ENCODE data around the gene NEGR1. TPM values are rescaled to one million over a fixed set of nuclear protein-coding genes. Genes with fewer than 3 reads are reported as not detected.

Gene NEGR1
- total and polyA plus RNA-seq, 2 experiments from 2014 or later = 1.0 to 2.8 TPM

GRCh38 chr1:71638081-71638766 lies 644.1 kb downstream of the NEGR1 start:
- no peak overlapping the region for H2AFZ ChIP-seq
- 80% methylated on average over 4 of the region's 4 CpGs for WGBS (ENCODE audit: low lambda C conversion rate, missing lambda C conversion rate)
- H3K9me3 ChIP-seq (ENCODE audit: low read depth) = no peaks in the 10 kb centered on the region
- no peak overlapping the region for H3K4me2 ChIP-seq
- no peak overlapping the region for H3K4me3 ChIP-seq
- no peaks in the 10 kb centered on the region for H3K4me1 ChIP-seq (ENCODE audit: insufficient read depth)
- no peak for DNase-seq (ENCODE audit: low spot score)
- no peaks in the 10 kb centered on the region for H3K9me2 ChIP-seq (replicated peaks; ENCODE audit: insufficient read depth)
- no peaks in the 10 kb centered on the region for H3K27me3 ChIP-seq
- no peaks in the 10 kb centered on the region for H3K79me2 ChIP-seq
- H3K36me3 ChIP-seq (replicated peaks; ENCODE audit: insufficient read depth, low read depth) = no peaks in the 10 kb centered on the region
- TF ChIP-seq EZH2phosphoT487 (IDR thresholded peaks at IDR 0.05; ENCODE audit: low read depth, severe bottlenecking, unreplicated experiment) (no peak), EZH2 (IDR thresholded peaks at IDR 0.05; ENCODE audit: borderline replicate concordance) (no peak)
- no peaks in the 10 kb centered on the region for H4K20me1 ChIP-seq (ENCODE audit: insufficient read depth, poor library complexity, severe bottlenecking)
- H3K27ac ChIP-seq = no peak overlapping the region

- no peaks in the 10 kb centered on the region for H3K4me1 ChIP-seq (ENCODE audit: insufficient read depth)
- DNase-seq (ENCODE audit: low spot score) = no peak
- 91% methylated on average over 2 of the region's 2 CpGs for WGBS (ENCODE audit: low lambda C conversion rate, missing lambda C conversion rate)
These were observed 646.8 kb downstream of the NEGR1 start for GRCh38 chr1:71635568-71635967.

GRCh38 chr1:71634159-71634558 lies 648.2 kb downstream of the NEGR1 start:
- Histone ChIP-seq H3K4me1 (ENCODE audit: insufficient read depth) (no peaks in the 10 kb centered on the region), H3K4me3 (no peak overlapping the region), H3K9me2 (replicated peaks; ENCODE audit: insufficient read depth) (no peaks in the 10 kb centered on the region), H3K79me2 (no peaks in the 10 kb centered on the region), H3K27ac (no peak overlapping the region), H3K4me2 (no peak overlapping the region), H3K27me3 (no peaks in the 10 kb centered on the region), H3K9me3 (ENCODE audit: low read depth) (no peaks in the 10 kb centered on the region), H3K36me3 (replicated peaks; ENCODE audit: insufficient read depth, low read depth) (no peaks in the 10 kb centered on the region), H2AFZ (no peak overlapping the region), H4K20me1 (ENCODE audit: insufficient read depth, poor library complexity, severe bottlenecking) (no peaks in the 10 kb centered on the region)
- no peak for DNase-seq (ENCODE audit: low spot score)
- TF ChIP-seq CTCF (IDR thresholded peaks at IDR 0.05; ENCODE audit: poor library complexity) (no peak), EZH2 (IDR thresholded peaks at IDR 0.05; ENCODE audit: borderline replicate concordance) (no peak), EZH2phosphoT487 (IDR thresholded peaks at IDR 0.05; ENCODE audit: low read depth, severe bottlenecking, unreplicated experiment) (no peak)

More at GRCh38 chr1:71635568-71635967, 646.8 kb downstream of the NEGR1 start:
- Histone ChIP-seq H2AFZ (no peak overlapping the region), H3K9me2 (replicated peaks; ENCODE audit: insufficient read depth) (no peaks in the 10 kb centered on the region), H3K9me3 (ENCODE audit: low read depth) (no peaks in the 10 kb centered on the region), H3K27me3 (no peaks in the 10 kb centered on the region), H3K36me3 (replicated peaks; ENCODE audit: insufficient read depth, low read depth) (no peaks in the 10 kb centered on the region), H3K79me2 (no peaks in the 10 kb centered on the region), H3K27ac (no peak overlapping the region), H3K4me2 (no peak overlapping the region), H3K4me3 (no peak overlapping the region), H4K20me1 (ENCODE audit: insufficient read depth, poor library complexity, severe bottlenecking) (no peaks in the 10 kb centered on the region)
- TF ChIP-seq EZH2phosphoT487 (IDR thresholded peaks at IDR 0.05; ENCODE audit: low read depth, severe bottlenecking, unreplicated experiment) (no peak), EZH2 (IDR thresholded peaks at IDR 0.05; ENCODE audit: borderline replicate concordance) (no peak), CTCF (IDR thresholded peaks at IDR 0.05; ENCODE audit: poor library complexity) (no peak)

GRCh38 chr1:71630073-71630472 lies 652.3 kb downstream of the NEGR1 start:
- no peak overlapping the region for H2AFZ ChIP-seq
- no peak for TF ChIP-seq CTCF (IDR thresholded peaks at IDR 0.05; ENCODE audit: poor library complexity)
- no peak for TF ChIP-seq EZH2 (IDR thresholded peaks at IDR 0.05; ENCODE audit: borderline replicate concordance)

More at GRCh38 chr1:71630073-71630472, 652.3 kb downstream of the NEGR1 start:
- H4K20me1 ChIP-seq (ENCODE audit: insufficient read depth, poor library complexity, severe bottlenecking) = no peaks in the 10 kb centered on the region
- no peaks in the 10 kb centered on the region for H3K27me3 ChIP-seq
- H3K36me3 ChIP-seq (replicated peaks; ENCODE audit: insufficient read depth, low read depth) = no peaks in the 10 kb centered on the region
- no peaks in the 10 kb centered on the region for H3K9me2 ChIP-seq (replicated peaks; ENCODE audit: insufficient read depth)
- WGBS (ENCODE audit: low lambda C conversion rate, missing lambda C conversion rate) = 84% methylated on average over 1 of the region's 1 CpG
- DNase-seq (ENCODE audit: low spot score) = no peak
- H3K4me3 ChIP-seq = no peak overlapping the region
- H3K4me1 ChIP-seq (ENCODE audit: insufficient read depth) = no peaks in the 10 kb centered on the region
- no peaks in the 10 kb centered on the region for H3K9me3 ChIP-seq (ENCODE audit: low read depth)
- no peak overlapping the region for H3K27ac ChIP-seq
- no peak overlapping the region for H3K4me2 ChIP-seq
- no peaks in the 10 kb centered on the region for H3K79me2 ChIP-seq

All from hepatocyte (in vitro differentiated cells).